HG03095 (cell line): Measurements from ENCODE around the gene DXO.
"Not testable (repeated sequence)": the region's sequence is repeated elsewhere in the genome, so short reads cannot be mapped to it uniquely, and the experiment has no call there.

ENCODE experiments used
- ATAC-seq: cut with Tn5 transposase; IDR thresholded peaks from one replicate; pipeline ENCODE4 v1.9.1; 2021; ENCODE audit warnings: moderate library complexity; ENCODE audit not compliant: unreplicated experiment

The DXO gene

DNA sequence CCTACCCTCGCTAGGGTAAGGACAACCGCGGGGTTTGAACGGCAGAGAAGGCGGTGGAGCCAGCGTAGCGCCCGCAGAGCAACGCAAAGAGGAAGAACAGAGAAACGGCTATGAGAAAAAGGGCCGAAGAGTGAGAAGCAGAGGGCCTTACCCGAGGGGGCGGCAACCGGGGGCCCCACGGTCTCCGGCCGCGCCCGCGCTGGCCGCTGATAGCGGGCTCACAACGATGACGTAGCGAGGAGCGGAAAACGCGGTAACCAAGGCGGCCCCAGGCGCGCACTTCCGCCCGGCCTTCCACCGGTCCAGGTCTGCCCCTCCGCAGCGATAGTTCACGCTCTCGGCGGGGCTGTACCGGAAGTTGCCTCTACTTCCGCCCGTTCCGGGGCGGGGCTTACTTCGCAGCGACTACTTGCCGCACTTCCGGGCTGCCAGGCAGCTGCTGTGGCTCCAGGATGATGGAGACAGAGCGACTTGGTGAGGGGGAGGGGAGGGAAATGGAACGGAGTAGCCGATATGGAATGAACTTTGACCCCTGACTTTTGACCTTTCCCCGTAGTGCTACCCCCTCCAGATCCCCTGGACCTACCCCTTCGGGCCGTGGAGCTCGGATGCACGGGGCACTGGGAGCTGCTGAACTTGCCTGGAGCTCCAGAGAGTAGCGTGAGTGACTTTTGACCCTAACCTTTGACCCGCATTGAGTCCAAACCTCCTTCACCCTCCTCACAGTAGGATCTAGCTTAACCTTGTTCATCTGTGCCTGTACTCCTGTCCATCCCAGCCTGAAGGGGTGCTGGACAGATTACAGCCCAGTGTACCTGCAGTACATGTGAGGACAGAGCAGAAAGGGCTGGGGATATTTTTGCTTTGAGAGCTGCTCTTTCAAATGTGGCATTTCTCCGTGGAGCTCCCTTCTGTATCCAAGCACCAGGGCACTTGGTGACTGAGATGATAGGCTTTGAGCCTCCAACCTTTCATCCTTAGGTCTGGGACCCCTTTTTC lies 12.9 kb downstream of the DXO start, which contains the start of the genes NELFE and SKIC2:
Gene NELFE (minus strand): TSS at position 231 of the 999 bp plus-strand sequence. CDS start 525 bp downstream, outside the sequence.
Gene SKIC2 (plus strand): TSS at position 435 of the 999 bp plus-strand sequence. CDS start 18 bp downstream, at position 453.
- peak; percentile 85 for ATAC-seq

DNA sequence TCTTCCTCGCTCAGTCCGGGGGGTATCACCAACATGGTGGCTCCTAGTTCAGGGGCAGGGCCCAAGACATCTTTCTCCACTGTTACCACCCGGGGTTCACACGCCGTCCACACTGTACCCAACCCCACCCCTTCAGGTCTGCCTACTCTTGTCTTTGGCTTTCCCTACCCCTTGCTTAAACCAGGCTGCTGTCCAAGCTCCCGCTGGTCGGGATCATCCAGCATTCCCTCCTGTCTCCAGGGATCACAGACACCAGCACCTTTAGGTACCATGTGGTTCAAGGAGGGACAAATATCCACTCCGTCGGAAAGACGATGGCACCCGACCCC lies 13.6 kb downstream of the DXO start:
- ATAC-seq, result no peak

DNA sequence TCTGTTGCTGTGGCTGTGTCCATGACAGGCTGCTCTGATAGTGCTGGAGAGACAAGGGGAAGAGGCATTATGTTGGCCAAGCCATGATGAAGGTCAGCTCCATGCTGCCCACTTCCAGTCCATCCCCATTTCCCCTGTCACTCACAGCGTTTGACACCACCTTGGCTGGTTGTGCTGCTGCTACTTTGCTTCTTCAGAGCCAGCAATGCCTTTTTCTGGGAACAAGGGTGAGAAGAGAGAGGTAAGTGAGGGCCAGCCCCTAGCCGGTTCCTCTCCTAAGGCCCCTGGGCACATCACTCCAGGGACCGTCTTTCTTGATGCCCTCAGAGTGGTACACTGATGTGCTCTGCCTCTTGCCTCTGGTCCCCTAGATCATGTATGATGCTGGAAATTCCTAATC lies 15.1 kb downstream of the DXO start:
- no peak for ATAC-seq

DNA sequence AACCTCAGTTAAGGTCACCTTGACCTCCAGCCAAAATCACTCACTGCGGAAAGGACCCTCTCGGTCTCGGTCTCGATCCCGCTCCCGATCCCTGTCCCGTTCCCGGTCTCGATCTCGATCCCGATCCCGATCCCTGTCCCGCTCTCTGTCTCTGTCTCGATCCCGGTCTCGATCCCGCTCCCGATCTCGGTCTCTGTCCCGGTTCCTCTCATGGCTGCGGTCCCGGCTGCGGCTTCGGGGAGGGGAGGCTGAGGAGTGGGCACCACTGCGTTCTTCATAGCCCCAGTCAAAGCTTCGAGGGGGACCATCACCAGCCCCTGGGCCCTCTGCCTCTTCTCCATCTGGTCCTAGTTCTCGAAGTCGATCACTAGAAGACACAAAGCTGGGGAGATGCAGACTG lies 17.4 kb downstream of the DXO start:
- ATAC-seq, result no peak

DNA sequence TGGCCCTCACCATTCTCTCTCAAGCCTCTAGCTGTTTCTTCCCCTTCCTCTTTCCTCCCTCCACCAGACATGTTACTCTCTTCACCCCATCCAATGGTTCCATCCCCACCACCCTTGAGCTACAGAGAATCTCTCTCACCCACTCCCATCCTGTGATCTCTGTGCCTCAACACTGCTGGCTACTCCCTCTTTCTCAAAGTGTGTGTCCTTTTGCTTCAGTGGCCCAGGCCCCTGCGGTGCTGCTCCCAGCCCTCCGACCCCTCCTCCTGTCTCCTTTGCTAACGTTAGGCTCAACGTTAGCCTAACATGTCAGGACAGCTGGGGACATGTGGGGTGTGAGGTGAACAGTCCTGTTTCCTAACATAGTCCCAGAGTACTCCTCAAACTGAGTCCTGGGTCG lies 19.0 kb downstream of the DXO start:
- no peak for ATAC-seq

DNA sequence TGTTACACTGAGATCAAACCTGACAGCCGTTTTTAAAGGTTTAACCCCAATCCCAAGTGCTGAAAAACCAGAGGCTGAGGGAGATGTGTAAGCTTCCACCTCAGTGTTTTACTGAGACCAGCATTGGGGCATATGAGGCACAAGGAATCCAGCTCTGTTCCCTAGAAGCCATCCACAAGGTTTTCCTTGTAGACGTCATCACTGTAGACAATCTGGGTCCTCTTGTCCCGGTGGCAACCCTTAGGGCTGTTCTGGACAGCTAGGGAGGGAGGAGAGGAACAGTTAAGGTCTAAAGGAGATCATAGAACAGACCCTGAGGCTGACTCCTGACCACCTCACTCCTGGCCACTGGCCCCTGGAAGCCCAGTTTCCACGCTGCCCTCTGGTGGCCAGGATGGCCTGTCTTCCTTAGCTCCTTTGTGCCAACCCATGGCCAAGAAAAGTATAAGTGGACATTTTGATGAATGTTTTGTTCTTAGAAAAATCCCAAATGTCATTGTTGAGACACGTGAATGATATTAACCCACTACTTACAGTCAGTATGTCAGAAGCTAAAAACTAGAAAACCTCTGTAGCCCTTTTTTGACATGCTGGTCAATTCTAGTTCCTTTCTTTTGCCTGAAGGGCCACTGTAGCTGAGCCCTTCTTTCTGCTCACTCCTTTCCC lies 19.7 kb downstream of the DXO start:
- no peak for ATAC-seq

DNA sequence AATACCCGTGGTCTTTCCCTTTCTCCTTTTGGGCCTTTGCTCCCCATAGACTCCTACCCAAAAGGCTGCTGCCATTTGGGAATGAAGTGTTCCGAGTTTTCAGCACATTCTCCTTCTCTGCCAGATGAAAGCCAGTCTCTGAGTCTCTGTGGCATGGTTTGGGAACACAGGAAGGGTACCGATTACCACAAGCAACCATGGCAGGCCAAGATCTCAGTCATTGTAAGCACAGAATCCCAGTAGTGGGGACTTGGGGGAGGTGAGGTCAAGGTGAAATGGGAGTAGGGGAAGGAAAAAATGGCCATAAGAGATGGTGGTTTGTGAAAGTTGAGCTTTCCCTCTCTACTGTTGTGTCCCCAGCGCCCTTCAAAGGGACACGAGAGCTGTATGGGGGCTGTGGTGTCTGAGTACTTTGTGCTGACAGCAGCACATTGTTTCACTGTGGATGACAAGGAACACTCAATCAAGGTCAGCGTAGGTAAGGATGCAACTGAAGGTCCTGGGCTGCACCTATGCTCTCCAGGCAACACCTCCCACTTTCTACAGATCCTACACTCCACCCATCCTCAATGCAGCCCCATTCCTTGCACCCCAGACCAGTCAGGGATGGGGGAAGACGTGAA lies 21.9 kb downstream of the DXO start:
- no peak for ATAC-seq

DNA sequence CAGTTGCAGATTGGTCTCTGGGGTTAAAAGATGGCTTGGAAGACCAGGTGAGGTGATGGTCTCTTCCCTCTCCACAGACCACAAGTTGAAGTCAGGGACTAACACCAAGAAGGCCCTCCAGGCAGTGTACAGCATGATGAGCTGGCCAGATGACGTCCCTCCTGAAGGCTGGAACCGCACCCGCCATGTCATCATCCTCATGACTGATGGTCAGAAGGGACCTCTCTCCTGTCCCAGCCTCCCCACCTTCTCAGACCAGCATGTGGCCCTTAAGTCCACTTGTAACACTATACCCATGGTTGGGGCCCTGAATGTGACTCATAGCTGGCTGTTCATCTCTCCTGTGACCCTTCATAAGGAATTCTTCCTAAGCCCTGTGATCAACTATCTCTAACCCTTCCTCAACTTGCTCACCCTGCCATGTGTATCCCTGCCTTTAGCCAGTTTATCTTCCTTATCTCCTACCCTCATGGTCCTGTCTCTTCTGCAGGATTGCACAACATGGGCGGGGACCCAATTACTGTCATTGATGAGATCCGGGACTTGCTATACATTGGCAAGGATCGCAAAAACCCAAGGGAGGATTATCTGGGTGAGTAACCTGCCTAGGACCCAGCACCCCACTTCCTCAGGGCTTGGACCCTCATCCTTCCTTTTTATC lies 23.1 kb downstream of the DXO start:
- no peak for ATAC-seq

DNA sequence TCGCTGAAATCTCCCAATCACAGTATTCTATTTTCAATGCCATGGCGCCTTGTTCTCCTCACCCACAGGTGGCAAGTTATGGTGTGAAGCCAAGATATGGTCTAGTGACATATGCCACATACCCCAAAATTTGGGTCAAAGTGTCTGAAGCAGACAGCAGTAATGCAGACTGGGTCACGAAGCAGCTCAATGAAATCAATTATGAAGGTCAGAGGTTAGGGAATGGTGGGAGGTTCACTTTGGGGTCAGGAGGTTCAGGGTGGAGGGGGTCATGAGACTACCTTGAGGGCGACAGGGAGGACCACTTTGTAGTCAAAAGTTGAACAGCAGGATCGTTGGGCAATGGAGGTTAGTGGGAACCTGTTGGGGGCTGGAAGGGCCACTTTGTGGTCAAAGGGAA lies 23.6 kb downstream of the DXO start:
- ATAC-seq, result no peak

DNA sequence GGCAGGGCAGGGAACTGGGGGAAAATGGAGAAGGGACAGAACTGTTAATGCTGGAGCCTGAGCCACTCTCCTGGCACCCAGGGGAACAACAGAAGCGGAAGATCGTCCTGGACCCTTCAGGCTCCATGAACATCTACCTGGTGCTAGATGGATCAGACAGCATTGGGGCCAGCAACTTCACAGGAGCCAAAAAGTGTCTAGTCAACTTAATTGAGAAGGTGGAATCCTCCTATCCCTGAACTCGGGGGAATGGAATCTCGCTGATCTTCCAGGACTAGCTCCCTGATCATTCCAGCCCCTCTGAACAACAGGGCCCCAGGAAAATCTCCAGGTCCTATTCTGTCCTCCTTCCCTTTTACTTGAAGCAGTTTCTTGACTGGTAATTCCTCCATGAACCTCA lies 24.1 kb downstream of the DXO start:
- ATAC-seq, result no peak

DNA sequence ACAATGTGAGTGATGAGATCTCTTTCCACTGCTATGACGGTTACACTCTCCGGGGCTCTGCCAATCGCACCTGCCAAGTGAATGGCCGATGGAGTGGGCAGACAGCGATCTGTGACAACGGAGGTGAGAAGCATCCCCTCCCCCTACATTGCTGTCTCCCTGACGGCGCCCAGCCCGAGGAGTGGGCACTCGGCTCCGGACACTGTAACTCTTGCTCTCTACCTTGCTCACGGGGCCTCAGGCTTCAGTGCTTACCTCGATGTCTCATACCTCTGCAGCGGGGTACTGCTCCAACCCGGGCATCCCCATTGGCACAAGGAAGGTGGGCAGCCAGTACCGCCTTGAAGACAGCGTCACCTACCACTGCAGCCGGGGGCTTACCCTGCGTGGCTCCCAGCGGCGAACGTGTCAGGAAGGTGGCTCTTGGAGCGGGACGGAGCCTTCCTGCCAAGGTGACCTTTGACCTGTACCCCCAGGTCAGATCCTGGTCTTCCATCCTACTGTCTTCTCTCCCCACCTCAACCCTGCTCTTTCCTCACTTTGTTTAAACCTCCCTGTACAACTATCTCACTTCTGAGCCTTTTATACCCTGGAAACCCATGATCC lies 24.8 kb downstream of the DXO start:
- ATAC-seq, result no peak

DNA sequence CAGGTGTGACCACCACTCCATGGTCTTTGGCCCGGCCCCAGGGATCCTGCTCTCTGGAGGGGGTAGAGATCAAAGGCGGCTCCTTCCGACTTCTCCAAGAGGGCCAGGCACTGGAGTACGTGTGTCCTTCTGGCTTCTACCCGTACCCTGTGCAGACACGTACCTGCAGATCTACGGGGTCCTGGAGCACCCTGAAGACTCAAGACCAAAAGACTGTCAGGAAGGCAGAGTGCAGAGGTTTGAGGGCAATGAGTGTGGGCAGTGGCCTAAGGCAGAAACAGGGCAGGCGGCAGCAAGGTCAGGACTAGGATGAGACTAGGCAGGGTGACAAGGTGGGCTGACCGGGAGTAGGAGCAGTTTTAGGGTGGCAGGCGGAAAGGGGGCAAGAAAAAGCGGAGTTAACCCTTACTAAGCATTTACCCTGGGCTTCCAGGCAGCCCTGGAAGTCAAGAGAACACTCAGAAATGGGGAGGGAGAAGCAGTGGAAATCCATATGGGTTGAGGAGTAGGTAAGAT lies 25.5 kb downstream of the DXO start:
- ATAC-seq, result no peak

DNA sequence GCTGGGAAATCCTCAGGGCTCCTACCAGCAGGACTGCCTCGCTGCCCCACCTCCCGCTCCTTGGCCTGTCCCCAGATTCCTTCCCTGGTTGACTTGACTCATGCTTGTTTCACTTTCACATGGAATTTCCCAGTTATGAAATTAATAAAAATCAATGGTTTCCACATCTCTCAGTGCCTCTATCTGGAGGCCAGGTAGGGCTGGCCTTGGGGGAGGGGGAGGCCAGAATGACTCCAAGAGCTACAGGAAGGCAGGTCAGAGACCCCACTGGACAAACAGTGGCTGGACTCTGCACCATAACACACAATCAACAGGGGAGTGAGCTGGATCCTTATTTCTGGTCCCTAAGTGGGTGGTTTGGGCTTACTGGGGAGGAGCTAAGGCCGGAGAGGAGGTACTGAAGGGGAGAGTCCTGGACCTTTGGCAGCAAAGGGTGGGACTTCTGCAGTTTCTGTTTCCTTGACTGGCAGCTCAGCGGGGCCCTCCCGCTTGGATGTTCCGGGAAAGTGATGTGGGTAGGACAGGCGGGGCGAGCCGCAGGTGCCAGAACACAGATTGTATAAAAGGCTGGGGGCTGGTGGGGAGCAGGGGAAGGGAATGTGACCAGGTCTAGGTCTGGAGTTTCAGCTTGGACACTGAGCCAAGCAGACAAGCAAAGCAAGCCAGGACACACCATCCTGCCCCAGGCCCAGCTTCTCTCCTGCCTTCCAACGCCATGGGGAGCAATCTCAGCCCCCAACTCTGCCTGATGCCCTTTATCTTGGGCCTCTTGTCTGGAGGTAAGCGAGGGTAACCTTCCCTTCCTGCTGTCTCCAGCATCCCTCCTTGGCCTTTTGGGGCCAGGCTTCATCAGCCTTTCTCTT lies 26.2 kb downstream of the DXO start, which contains the start of gene CFB:
Gene CFB (plus strand): TSS at position 589 of the 863 bp plus-strand sequence. CDS start 127 bp downstream, at position 716.
- no peak for ATAC-seq

DNA sequence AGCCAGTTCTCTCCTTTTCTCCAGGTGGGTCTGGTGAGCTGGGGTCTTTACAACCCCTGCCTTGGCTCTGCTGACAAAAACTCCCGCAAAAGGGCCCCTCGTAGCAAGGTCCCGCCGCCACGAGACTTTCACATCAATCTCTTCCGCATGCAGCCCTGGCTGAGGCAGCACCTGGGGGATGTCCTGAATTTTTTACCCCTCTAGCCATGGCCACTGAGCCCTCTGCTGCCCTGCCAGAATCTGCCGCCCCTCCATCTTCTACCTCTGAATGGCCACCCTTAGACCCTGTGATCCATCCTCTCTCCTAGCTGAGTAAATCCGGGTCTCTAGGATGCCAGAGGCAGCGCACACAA lies 26.8 kb downstream of the DXO start:
- no peak for ATAC-seq

DNA sequence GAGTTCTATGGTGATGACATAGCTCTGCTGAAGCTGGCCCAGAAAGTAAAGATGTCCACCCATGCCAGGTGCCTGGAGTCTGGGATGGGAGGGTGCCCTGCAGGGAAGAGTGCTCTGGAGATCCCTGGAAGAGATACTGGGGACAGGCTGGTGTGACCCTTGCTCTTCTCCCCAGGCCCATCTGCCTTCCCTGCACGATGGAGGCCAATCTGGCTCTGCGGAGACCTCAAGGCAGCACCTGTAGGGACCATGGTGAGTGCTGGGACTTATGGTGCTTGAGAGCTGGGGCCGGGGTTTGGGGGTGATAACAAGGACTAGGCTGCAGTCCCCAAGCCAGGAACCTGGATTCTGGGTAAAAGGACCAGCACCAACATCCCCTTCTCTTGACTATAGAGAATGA lies 28.2 kb downstream of the DXO start:
- no peak for ATAC-seq

DNA sequence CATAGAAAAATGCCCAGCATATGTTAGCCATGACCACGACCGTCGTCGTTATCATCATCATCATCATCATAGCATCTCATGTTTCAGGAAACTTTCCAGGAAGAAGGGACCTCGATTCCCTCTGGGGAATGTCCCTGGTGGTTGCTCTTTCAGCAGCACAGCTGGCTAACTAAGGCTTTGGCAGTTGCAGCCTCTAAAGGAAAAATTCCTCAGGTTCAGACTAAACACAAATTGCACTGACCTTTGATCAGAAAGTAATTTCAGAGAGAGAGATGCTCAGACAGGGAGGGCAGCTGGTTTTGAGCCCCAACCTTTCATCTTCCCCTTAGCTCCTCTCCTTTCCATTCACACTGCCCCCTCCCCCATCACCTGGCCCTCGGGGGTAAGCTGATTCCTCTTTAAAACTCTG lies 31.7 kb downstream of the DXO start:
- no peak for ATAC-seq

DNA sequence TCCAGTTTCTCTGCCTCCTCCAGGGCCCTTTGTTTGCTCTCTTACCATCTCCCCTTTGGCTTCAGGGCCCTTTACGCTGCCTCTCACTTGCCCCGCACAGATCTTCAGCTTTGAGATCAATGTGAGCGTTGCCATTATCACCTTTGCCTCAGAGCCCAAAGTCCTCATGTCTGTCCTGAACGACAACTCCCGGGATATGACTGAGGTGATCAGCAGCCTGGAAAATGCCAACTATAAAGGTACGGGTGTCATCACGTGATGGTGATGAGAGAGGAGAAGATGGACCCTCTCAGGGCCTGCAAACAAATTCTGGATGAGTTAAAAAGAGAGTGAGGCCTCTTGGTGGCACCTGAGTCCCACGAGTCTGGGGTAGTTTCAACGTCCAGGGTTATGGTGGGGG lies 36.1 kb downstream of the DXO start:
- ATAC-seq, result no peak

DNA sequence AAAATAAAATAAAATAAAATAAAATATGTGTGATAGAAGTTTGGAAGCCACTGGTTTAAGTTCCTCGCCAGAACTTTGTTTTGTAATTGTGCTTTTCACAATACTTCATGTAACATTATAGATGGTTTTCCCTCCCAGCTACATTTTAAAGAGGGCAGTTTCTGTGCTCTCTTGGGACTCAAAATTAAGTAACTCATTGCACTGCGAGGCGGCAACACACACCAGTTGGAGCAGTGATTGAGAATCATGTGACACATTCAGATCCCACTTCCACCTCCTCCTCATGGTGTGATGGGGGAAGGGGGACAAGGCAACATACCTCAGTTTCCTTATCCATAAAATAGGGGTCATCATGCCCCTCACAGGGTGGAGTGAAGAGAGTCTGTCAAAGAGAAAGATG lies 36.9 kb downstream of the DXO start:
- no peak for ATAC-seq

DNA sequence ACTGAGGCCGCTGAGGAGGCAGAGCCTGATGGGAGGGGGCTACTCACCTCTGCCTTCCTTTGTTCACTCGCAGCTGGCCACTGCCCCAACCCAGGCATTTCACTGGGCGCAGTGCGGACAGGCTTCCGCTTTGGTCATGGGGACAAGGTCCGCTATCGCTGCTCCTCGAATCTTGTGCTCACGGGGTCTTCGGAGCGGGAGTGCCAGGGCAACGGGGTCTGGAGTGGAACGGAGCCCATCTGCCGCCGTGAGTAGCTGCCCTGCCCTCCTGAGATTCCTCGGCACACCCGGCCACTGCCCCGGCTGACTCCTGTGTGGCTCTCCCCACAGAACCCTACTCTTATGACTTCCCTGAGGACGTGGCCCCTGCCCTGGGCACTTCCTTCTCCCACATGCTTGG lies 38.4 kb downstream of the DXO start:
- no peak for ATAC-seq

DNA sequence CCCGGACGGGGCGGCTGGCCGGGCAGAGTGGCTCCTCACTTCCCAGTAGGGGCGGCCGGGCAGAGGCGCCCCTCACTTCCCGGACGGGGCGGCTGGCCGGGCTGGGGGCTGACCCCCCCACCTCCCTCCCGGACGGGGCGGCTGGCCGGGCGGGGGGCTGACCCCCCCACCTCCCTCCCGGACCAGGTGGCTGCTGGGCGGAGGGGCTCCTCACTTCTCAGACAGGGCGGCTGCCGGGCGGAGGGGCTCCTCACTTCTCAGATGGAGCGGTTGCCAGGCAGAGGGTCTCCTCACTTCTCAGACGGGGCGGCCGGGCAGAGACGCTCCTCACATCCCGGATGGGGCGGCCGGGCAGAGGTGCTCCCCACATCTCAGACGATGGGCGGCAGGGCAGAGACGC lies 39.8 kb downstream of the DXO start:
- not testable (repeated sequence) for ATAC-seq
